HL-60 (cell line): ENCODE measurements around the gene KLHL13.

Experiments used
- DNase-seq, 2 experiments: peaks; one replicate each; pipeline ENCODE4 v3.0.0-alpha.2; 2010 to 2020; ENCODE audit warnings: low read depth in 1 of 2, low spot score in 1 of 2
- H3K27ac ChIP-seq: fragments of 250-450 bp; sonication (Bioruptor Pico); replicated peaks from 2 replicates; pipeline ENCODE4 v1.5.1; 2020; ENCODE audit warnings: mild to moderate bottlenecking, moderate library complexity
- H3K27me3 ChIP-seq: fragments of 250-450 bp; sonication (Bioruptor Pico); 2 replicates; pipeline ENCODE4 v1.5.1; 2021; ENCODE audit warnings: mild to moderate bottlenecking, moderate library complexity; ENCODE audit not compliant: insufficient read depth, poor library complexity, severe bottlenecking
- H3K4me3 ChIP-seq: replicated peaks from 2 replicates; pipeline ENCODE4 v1.5.1; 2011; ENCODE audit warnings: mild to moderate bottlenecking, control low read depth, low read length; ENCODE audit not compliant: insufficient read depth
- GABPA ChIP-seq: IDR thresholded peaks from 2 replicates; pipeline ENCODE4 v1.6.1; 2012; ENCODE audit warnings: low read depth
- POLR2AphosphoS5 ChIP-seq: IDR thresholded peaks from 2 replicates; pipeline ENCODE4 v1.6.1; 2012; ENCODE audit warnings: low read depth
- SPI1 ChIP-seq: IDR thresholded peaks from 2 replicates; pipeline ENCODE4 v1.6.1; 2012; ENCODE audit warnings: low read depth, mild to moderate bottlenecking, borderline replicate concordance
- TF ChIP-seq, protein P1 (sequence below): IDR thresholded peaks from one replicate; pipeline ENCODE4 v1.5.1; 2011; ENCODE audit warnings: low read length, control low read depth, inconsistent platforms; ENCODE audit not compliant: insufficient read depth
- TF ChIP-seq, protein P2 (sequence below): IDR thresholded peaks from 2 replicates; pipeline ENCODE4 v1.6.1; 2012; ENCODE audit warnings: low read depth; ENCODE audit not compliant: insufficient replicate concordance

KLHL13 gene

DNA sequence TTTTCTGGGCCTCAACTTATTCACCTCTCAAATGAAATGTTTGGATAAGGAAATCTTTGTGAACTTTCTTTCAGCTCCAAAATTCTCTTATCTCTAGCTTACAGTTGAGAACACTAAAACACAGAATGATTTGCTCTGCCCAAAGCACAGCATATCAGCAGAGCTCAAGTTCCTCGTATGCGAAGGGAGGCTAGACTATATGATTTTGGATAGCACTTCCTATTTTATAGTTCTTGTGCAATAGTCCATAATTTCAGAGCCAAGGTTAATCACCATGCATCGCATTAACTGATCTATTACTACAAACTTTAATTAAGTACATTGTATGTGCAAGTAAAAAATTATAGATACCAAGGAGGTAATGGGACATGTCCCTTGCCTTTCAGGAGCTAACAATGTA, 27.0 kb upstream of the KLHL13 start:
- H3K4me3 ChIP-seq: no peak overlapping the region
- TF ChIP-seq, protein P1, sequence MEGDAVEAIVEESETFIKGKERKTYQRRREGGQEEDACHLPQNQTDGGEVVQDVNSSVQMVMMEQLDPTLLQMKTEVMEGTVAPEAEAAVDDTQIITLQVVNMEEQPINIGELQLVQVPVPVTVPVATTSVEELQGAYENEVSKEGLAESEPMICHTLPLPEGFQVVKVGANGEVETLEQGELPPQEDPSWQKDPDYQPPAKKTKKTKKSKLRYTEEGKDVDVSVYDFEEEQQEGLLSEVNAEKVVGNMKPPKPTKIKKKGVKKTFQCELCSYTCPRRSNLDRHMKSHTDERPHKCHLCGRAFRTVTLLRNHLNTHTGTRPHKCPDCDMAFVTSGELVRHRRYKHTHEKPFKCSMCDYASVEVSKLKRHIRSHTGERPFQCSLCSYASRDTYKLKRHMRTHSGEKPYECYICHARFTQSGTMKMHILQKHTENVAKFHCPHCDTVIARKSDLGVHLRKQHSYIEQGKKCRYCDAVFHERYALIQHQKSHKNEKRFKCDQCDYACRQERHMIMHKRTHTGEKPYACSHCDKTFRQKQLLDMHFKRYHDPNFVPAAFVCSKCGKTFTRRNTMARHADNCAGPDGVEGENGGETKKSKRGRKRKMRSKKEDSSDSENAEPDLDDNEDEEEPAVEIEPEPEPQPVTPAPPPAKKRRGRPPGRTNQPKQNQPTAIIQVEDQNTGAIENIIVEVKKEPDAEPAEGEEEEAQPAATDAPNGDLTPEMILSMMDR: no peak
- no peak for TF ChIP-seq GABPA
- no peak for TF ChIP-seq POLR2AphosphoS5
- TF ChIP-seq, protein P2, sequence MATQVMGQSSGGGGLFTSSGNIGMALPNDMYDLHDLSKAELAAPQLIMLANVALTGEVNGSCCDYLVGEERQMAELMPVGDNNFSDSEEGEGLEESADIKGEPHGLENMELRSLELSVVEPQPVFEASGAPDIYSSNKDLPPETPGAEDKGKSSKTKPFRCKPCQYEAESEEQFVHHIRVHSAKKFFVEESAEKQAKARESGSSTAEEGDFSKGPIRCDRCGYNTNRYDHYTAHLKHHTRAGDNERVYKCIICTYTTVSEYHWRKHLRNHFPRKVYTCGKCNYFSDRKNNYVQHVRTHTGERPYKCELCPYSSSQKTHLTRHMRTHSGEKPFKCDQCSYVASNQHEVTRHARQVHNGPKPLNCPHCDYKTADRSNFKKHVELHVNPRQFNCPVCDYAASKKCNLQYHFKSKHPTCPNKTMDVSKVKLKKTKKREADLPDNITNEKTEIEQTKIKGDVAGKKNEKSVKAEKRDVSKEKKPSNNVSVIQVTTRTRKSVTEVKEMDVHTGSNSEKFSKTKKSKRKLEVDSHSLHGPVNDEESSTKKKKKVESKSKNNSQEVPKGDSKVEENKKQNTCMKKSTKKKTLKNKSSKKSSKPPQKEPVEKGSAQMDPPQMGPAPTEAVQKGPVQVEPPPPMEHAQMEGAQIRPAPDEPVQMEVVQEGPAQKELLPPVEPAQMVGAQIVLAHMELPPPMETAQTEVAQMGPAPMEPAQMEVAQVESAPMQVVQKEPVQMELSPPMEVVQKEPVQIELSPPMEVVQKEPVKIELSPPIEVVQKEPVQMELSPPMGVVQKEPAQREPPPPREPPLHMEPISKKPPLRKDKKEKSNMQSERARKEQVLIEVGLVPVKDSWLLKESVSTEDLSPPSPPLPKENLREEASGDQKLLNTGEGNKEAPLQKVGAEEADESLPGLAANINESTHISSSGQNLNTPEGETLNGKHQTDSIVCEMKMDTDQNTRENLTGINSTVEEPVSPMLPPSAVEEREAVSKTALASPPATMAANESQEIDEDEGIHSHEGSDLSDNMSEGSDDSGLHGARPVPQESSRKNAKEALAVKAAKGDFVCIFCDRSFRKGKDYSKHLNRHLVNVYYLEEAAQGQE: no peak
- peak; percentile 79 for TF ChIP-seq SPI1
- no peak for DNase-seq
- no peaks in the 10 kb centered on the region for H3K27me3 ChIP-seq
- no peak overlapping the region for H3K27ac ChIP-seq

DNA sequence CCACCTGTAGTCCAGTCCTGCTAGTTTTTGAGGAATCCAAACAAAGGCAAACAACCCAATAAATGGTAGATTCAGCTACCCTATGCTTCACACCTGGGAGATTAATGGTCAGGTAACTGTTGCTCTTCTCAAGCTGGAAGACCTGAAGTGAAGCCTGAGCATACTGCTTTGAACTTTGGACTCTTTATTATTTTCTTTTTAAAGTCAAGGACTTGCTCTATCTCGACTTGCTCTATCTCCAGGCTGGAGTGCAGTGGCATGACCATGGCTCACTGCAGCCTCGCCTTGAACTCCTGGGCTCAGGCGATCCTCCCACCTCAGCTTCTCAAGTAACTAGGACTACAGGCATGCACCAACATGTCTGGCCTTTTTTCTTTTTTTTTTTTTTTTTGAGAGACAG, 14.7 kb upstream of the KLHL13 start:
- DNase-seq: no peak
- H3K27me3 ChIP-seq: no peaks in the 10 kb centered on the region
- H3K4me3 ChIP-seq: no peak overlapping the region
- H3K27ac ChIP-seq: no peak overlapping the region
- TF ChIP-seq, protein P2: no peak
- TF ChIP-seq POLR2AphosphoS5 (no peak), SPI1 (no peak), GABPA (no peak)
- TF ChIP-seq, protein P1: no peak

DNA sequence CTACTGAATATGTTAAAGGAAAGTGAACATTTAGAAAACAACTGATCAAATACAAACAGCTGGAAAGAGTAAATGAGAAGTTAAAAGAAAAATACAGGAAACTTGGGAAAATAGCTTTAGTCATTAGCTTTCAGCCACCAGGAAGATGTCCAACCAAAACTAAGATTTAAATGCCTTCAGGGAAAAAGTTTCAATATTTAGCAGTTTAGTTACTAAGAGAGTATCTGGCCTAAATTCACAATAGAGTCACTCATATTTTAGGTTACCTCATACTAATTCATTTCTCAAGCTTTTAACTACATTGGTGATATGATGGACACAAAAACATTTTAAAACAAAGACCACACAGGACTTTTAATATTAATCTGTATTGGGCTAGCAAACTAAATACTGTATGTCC, 13.1 kb upstream of the KLHL13 start:
- DNase-seq: no peak
- Histone ChIP-seq H3K27me3 (no peaks in the 10 kb centered on the region), H3K27ac (no peak overlapping the region), H3K4me3 (no peak overlapping the region)
- no peak for TF ChIP-seq POLR2AphosphoS5
- TF ChIP-seq, protein P2: no peak
- no peak for TF ChIP-seq SPI1
- TF ChIP-seq, protein P1: no peak
- no peak for TF ChIP-seq GABPA
